Epithelial cell of proximal tubule (primary cell): ENCODE data around the gene TADA2B. TPM values are rescaled to one million over a fixed set of nuclear protein-coding genes. Genes with fewer than 3 reads are reported as not detected.

Experiments used
- DNase-seq: peaks from one replicate; pipeline ENCODE4 v3.0.0-alpha.2; 2011; ENCODE audit warnings: low read depth
- H3K4me3 ChIP-seq: 2 replicates; pipeline ENCODE4 v1.5.1; 2011; ENCODE audit warnings: low read depth, mild to moderate bottlenecking, low read length
- CTCF ChIP-seq: conservative IDR thresholded peaks from 2 replicates; pipeline ENCODE4 v1.5.1; 2012; ENCODE audit warnings: low read depth, mild to moderate bottlenecking, low read length
- total RNA-seq: library from RNA; depleted of rRNA; stranded (reverse); fragments of >200 nt; gene quantifications from 2 replicates; pipeline ENCODE4 v1.2.3, GENCODE V29; 2015

Gene TADA2B
- total RNA-seq, 1 donor from 2014 or later = 15.2 TPM

DNA sequence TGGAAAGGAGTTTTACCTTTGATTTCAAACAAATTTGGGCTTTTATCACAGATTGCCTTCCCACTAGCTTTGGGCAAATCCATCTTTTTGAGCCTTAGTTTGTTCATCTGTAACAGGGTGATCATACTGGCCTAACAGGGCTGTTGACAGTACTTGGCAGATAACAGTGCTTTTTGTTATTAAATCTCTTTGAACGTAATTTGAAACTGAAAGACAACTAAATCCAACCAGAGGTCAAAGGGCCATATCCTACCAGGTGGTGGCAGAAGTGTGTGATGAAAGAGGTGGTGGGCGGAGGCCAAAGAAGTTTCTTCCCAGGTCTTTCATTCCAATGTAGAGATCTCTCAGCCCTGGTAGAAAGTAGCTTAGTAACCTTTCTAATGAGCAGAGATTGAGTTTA is 35.2 kb upstream of the TADA2B start:
- no peak for TF ChIP-seq CTCF
- no peak for DNase-seq
- H3K4me3 ChIP-seq = no peak overlapping the region

DNA sequence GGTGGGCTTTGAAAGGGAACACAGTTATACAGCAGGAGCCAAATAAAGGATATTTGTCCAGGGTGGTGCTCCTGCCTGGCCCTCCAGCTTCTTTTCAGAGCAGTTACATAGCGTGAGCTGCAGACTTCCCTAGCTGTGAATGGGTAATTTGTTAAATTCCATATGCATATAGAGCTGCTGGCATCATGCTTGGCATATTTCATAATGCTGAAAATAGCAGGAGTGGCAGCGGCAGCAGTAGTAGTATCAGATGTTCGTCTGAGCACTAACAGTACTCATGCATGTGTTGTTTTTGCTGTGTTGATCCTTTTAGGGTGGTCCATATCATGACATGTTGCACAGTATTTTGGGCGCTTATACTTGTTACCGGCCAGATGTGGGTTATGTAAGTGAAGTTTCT is 33.6 kb upstream of the TADA2B start:
- no peak overlapping the region for H3K4me3 ChIP-seq
- DNase-seq = no peak
- no peak for TF ChIP-seq CTCF

GRCh38 chr4:7013175-7013574 is 30.0 kb upstream of the TADA2B start:
- no peak for TF ChIP-seq CTCF
- H3K4me3 ChIP-seq = no peak overlapping the region
- DNase-seq = no peak

DNA sequence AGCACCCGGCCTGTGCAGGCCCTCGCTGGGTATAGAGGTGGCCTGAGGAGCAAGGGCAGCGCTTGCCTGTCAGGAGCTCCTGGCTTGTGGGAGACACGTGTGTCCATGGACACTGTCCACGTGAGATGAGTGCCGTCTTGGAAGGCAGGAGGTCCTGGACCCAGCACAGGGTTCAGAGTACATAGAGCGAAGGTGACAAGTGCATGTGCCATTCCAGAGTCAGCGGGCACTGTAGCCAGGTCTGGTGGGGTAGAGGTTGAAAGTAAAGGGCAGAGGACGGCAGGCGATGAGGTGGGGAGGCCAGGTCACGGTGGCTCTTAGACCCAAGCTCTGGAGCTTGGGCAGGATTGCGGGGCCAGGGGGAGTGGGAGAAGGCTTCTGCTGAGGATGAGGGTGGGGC is 28.4 kb upstream of the TADA2B start:
- no peak overlapping the region for H3K4me3 ChIP-seq
- DNase-seq = no peak
- no peak for TF ChIP-seq CTCF

- DNase-seq = no peak
- no peak for TF ChIP-seq CTCF
Measured at GRCh38 chr4:7015383-7016035, 27.7 kb upstream of the TADA2B start.

DNA sequence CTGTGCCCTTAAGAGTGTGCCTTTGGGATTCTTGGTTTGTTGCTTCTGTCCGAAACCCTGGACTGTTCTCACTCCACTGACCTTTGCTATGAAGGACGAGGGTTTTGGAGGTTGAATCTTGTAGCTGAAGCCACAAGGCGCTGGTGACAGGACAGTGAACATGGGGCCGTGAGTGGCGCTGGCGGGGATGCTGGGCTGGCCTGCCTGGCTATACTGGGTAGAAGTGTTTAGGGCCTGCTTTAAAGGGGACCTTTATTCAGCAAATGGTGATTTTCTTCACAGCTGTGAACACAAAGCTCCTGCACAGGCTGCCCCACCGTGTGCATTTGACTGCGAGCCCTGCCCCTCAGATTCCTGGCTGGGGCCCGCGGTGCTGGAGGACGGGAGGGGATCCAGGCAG is 27.1 kb upstream of the TADA2B start:
- no peak for DNase-seq
- no peak overlapping the region for H3K4me3 ChIP-seq
- no peak for TF ChIP-seq CTCF

More at GRCh38 chr4:7015383-7016035, 27.7 kb upstream of the TADA2B start:
- H3K4me3 ChIP-seq = no peak overlapping the region

- no peak for DNase-seq
- no peak for TF ChIP-seq CTCF
- H3K4me3 ChIP-seq = no peak overlapping the region
Measured at GRCh38 chr4:7016512-7016911, 26.7 kb upstream of the TADA2B start.
